ENCODE data around the gene SUSD6.

The SUSD6 gene

DNA sequence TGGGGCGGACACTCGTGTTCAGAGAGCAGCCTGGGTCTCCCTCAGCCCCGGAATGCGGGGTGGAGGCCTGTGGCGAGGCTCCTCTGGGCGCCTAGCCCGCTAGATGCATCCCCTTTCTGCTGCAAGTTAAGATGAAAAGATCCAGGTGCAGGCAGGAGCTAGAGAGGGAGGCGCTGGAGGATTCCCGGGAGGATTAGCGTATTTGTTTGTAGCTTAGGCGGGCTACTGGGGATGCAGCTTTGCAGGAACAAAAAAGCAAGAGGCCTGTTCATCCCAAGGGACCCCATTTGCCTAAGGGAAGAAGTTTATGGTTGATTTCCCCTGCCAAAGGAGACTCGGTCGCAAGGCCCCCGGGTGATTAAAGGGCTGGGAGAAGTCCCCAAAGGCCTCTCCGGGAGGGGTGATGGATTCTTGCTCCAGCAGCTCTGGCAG is 37.5 kb upstream of the SUSD6 start:
- Histone ChIP-seq H3K27me3 (ENCODE audit: insufficient read depth, poor library complexity, severe bottlenecking) (peaks cover 9% of the 10 kb centered on the region), H3K27ac (replicated peaks) (no peak overlapping the region), H3K4me3 (replicated peaks; ENCODE audit: insufficient read depth, low read length) (no peak overlapping the region)
- no peak for DNase-seq (ENCODE audit: low read depth in 1 of 2, low spot score in 1 of 2)
- TF ChIP-seq, protein P1, sequence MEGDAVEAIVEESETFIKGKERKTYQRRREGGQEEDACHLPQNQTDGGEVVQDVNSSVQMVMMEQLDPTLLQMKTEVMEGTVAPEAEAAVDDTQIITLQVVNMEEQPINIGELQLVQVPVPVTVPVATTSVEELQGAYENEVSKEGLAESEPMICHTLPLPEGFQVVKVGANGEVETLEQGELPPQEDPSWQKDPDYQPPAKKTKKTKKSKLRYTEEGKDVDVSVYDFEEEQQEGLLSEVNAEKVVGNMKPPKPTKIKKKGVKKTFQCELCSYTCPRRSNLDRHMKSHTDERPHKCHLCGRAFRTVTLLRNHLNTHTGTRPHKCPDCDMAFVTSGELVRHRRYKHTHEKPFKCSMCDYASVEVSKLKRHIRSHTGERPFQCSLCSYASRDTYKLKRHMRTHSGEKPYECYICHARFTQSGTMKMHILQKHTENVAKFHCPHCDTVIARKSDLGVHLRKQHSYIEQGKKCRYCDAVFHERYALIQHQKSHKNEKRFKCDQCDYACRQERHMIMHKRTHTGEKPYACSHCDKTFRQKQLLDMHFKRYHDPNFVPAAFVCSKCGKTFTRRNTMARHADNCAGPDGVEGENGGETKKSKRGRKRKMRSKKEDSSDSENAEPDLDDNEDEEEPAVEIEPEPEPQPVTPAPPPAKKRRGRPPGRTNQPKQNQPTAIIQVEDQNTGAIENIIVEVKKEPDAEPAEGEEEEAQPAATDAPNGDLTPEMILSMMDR (IDR thresholded peaks at IDR 0.05; ENCODE audit: insufficient read depth, low read length), result no peak
- TF ChIP-seq POLR2AphosphoS5 (IDR thresholded peaks at IDR 0.05; ENCODE audit: low read depth) (no peak), GABPA (IDR thresholded peaks at IDR 0.05; ENCODE audit: low read depth) (no peak), SPI1 (IDR thresholded peaks at IDR 0.05; ENCODE audit: borderline replicate concordance, low read depth) (no peak)
- TF ChIP-seq, protein P2, sequence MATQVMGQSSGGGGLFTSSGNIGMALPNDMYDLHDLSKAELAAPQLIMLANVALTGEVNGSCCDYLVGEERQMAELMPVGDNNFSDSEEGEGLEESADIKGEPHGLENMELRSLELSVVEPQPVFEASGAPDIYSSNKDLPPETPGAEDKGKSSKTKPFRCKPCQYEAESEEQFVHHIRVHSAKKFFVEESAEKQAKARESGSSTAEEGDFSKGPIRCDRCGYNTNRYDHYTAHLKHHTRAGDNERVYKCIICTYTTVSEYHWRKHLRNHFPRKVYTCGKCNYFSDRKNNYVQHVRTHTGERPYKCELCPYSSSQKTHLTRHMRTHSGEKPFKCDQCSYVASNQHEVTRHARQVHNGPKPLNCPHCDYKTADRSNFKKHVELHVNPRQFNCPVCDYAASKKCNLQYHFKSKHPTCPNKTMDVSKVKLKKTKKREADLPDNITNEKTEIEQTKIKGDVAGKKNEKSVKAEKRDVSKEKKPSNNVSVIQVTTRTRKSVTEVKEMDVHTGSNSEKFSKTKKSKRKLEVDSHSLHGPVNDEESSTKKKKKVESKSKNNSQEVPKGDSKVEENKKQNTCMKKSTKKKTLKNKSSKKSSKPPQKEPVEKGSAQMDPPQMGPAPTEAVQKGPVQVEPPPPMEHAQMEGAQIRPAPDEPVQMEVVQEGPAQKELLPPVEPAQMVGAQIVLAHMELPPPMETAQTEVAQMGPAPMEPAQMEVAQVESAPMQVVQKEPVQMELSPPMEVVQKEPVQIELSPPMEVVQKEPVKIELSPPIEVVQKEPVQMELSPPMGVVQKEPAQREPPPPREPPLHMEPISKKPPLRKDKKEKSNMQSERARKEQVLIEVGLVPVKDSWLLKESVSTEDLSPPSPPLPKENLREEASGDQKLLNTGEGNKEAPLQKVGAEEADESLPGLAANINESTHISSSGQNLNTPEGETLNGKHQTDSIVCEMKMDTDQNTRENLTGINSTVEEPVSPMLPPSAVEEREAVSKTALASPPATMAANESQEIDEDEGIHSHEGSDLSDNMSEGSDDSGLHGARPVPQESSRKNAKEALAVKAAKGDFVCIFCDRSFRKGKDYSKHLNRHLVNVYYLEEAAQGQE (IDR thresholded peaks at IDR 0.05; ENCODE audit: insufficient replicate concordance, low read depth), result no peak

DNA sequence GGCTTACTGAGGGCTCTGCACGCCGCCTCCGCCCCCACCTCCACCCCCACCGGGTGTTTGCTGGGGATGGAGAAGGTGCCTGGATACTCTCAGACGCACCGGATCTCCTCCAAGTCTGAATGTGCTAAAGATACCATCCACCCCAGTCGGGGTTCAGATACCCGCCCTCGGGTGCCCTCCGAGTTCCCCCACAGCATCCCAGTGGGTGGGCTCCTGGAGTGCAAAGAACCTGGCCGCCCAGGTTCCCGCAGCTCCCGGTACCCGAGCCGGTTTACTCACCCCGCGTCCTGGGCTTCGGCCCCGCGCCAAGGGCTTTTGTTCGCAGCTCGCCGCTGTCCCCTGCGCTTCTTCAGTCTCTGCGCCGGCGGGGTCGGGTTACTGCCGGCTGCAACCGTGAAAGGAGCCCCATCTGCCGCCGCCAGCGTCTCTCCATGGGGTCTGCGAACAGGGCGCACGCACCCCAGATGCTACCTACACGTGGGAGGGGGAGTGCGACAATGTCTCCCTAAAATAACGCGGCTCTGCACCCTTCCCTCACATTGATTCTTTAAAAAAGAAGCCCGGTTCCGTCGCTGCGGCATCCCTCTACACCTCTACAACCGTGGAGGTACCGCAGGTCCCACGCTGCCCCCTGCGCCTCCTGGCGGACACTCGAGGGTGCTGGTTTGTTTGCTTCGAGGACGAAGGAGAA is 37.0 kb upstream of the SUSD6 start, which contains the start of gene CCDC177:
TSS of gene CCDC177 (minus strand) at position 609 of the 691 bp plus-strand sequence. CDS start 1,249 bp downstream, outside the sequence.
- no peak for TF ChIP-seq GABPA (IDR thresholded peaks at IDR 0.05; ENCODE audit: low read depth)
- TF ChIP-seq, protein P1 (IDR thresholded peaks at IDR 0.05; ENCODE audit: insufficient read depth, low read length), result peak; percentile 23
- TF ChIP-seq SPI1 (IDR thresholded peaks at IDR 0.05; ENCODE audit: borderline replicate concordance, low read depth), result no peak
- TF ChIP-seq, protein P2 (IDR thresholded peaks at IDR 0.05; ENCODE audit: insufficient replicate concordance, low read depth), result no peak
- peaks cover 9% of the 10 kb centered on the region for H3K27me3 ChIP-seq (ENCODE audit: insufficient read depth, poor library complexity, severe bottlenecking)
- peak in 1 of 2 experiments; percentile 25 for DNase-seq (ENCODE audit: low read depth in 1 of 2, low spot score in 1 of 2)

DNA sequence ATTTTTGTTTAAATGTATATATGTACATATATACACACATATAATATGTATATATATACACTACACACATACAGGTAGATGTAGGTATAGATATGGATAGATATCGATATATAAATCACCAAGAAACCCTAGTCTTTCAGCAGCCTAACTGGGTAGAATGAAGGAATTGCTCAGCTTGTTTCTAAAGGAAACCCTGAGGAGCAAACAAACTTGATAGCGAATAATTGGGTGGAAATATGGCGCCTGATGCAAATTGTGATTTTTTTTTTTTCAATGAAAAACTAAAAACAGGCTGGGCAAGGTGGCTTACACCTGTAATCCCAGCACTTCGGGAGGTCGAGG is 36.5 kb upstream of the SUSD6 start:
- DNase-seq (ENCODE audit: low read depth in 1 of 2, low spot score in 1 of 2), result no peak
- Histone ChIP-seq H3K4me3 (replicated peaks; ENCODE audit: insufficient read depth, low read length) (no peak overlapping the region), H3K27me3 (ENCODE audit: insufficient read depth, poor library complexity, severe bottlenecking) (peaks cover 9% of the 10 kb centered on the region), H3K27ac (replicated peaks) (no peak overlapping the region)
- TF ChIP-seq, protein P1 (IDR thresholded peaks at IDR 0.05; ENCODE audit: insufficient read depth, low read length), result no peak
- TF ChIP-seq SPI1 (IDR thresholded peaks at IDR 0.05; ENCODE audit: borderline replicate concordance, low read depth) (no peak), GABPA (IDR thresholded peaks at IDR 0.05; ENCODE audit: low read depth) (no peak), POLR2AphosphoS5 (IDR thresholded peaks at IDR 0.05; ENCODE audit: low read depth) (no peak)
- TF ChIP-seq, protein P2 (IDR thresholded peaks at IDR 0.05; ENCODE audit: insufficient replicate concordance, low read depth), result no peak

More for the DNA sequence above, 37.0 kb upstream of the SUSD6 start, which contains the start of gene CCDC177:
- Histone ChIP-seq H3K4me3 (replicated peaks; ENCODE audit: insufficient read depth, low read length) (no peak within 1 kb of the TSS), H3K27ac (replicated peaks) (no peak within 1 kb of the TSS)
